DMS153 (cell line): ENCODE results near the gene NTN5.
"Not testable (repeated sequence)": the region's sequence is repeated elsewhere in the genome, so short reads cannot be mapped to it uniquely, and the experiment has no call there.

Experiments used
- DNase-seq: peaks from one replicate; lab custom pipeline; 2025; lab: John Stamatoyannopoulos, UW

NTN5 gene

DNA sequence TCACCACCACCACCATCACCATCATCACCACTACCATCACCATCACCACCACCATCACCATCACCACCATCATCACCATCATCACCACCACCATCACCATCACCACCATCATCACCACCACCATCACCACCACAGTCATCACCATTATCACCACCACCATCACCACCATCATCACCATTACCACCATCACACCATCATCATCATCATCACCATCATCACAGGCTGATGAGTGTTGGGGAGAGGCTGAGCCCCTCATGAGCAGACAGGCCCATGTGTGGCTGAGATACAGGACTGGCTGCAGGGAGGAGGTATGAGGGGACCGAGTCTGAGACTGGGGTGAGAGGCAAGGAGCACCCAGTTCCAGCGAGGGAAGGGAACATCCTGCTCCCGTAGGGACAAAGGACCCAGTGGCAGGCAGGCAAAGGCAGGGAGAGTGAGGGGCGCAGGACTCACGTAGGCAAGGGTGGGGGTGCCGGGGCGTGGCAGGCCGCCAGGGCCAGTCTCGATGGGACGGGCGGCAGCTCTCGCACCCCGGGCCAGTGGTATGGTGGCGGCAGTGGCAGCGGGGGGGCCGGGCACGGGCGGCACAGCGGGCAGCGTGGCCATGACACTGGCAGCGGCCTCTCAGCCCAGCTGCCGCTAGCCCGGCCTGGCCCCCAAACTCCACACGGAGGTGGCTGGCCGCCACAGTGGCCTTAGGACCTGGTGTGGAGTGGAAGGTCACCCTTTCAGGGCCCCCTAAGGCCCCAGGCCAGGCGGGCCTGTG, 2.7 kb downstream of the NTN5 start:
- no peak for DNase-seq

DNA sequence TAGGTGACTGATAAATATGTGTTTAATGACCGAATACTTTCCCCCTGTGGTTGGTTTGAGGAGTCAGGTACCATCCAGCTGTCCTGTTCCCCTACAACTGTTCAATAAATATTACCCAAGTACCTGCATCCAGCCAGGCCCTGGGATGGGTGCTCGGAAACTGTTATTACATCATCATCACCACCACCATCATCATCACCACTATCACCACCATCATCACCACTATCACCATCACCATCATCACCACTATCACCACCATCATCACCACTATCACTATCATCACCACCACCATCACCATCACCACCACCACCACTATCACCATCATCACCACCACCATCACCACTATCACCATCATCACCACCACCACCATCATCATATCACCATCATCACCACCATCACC, 4.1 kb downstream of the NTN5 start:
- DNase-seq: no peak

DNA sequence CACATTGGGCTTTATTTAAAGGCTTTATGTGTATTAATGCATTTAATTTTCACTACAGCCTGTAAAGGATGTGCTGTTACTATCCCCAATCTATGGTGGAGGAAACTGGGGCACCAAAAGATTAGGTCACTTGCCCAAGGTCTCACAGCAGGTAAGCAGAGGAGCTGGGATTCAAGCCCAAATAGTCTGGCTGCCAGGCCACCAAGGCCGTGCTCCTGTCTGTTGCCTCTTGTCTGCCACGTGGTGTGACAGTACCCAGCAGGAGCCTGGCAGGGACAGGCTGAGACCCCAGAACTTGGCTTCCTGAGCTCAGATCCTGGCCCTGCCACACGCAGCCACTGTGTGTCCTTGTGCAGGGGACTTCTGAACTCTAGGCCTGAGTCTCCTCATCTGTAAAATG, 4.5 kb downstream of the NTN5 start:
- DNase-seq: no peak

DNA sequence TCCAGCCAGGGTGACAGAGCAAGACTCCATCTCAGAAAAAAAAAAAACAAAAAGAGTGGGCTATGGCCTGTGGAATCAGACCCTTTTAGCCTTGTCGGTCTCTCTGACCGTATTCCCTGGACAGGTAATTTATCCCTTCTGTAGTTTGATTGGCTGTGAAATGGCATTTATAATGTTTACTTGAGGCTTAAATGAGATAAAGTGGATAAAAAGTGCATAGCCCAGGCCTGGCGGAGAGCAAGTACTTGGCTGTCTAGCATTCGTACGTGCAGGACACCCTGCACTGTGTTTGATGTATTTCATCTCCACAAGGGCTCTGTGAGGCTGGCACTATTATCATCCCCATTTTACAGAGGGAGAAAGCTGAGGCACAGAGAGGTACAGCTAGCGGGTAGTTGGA, 7.0 kb downstream of the NTN5 start:
- DNase-seq: no peak

DNA sequence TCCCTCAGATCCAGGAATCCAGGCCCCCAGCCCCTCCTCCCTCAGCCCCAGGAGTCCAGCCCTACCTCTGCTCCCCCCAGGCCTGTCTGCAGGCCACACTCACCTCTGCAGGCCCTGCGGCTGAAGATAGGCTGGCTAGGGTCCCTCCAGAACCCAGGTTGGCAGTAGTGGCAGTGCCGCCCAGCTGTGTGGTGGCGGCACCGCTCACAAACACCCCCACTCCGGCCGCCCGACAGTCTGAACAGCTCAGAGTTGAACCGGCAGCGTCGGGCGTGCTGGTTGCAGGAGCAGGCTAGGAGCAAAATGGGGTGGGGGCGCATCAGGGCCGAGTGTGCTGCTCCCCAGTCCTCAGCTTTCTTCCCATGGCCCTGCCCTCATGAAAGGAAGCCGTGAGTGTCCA, 8.3 kb downstream of the NTN5 start:
- no peak for DNase-seq

DNA sequence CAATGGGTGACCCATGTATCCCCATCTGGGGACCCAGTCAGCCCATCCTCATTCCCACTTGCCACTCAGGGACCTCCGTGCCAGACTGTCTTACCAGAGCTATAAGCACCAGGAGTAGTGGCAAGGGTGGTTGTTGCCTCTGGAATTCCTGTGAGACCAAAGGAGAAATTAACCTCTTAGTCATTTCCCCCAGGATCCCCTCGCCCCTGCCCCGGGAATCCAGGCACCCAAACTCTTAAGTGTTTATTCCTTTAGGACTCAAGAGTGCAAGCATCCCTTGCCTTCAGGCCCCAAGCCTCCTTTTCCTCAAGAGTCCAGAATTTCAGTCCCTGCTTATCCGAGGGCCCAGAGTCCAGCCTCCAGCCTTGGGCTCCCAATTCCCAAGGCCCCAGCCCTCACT, 9.2 kb downstream of the NTN5 start:
- no peak for DNase-seq

DNA sequence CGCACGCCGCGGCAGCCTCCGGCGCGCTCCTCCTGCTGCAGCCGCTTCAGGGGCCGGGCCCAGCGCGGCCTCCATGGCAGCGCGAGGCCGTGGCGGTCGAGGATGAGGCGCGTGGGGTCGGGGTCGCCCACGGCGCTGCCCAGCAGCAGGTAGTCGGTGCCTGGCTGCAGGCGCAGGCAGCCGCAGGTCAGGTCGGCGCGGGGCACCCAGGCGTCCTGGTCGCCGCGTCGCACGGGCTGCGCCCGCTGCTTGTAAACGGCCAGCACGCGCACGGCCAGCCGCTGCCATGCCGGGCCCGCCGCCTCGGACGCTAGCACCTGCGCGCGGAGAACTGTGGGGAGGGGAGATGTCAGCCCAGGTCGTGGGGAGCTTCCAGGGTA, 11.1 kb downstream of the NTN5 start:
- no peak for DNase-seq

DNA sequence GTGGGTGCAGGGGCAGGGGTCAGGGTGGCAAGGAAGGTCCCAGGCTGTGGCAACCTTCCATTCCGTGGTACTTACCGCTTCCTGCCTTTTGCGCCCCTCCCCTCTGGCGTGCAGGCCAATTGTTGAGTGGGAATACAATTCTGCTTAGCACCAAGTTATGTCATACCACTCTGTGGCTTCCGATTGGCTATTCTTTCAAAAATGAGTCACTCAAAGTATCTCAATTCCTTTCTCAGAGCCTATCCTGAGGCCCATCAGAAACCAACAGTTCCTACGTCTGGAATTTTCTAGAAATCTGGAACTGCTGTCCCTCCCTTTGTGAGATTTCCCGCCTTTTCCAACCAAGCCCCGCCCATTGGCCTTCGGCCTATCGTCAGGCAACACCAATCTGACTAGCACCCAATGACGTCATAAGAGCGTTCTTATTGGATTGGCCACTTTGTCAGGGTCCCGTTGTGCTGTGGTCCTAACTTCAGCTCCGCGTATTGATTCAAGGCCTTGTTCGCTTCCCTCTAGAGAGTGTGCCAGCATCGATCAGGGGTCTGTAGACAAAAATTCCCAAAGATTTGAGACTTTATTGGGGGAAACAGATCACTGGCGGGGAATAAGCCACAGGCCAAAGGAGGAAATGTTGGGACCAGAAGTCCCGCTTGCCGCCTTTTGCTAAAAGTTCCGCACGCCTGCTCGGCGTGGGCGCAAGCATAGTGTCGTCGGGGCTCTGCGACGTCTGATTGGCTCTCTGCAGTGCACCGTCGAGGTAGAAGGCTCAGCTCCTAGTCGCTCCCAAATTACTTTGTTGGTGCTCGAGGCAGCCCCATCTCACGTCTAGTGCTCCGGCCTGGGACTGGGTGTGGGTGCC, 11.7 kb downstream of the NTN5 start:
- DNase-seq: peak; percentile 93

DNA sequence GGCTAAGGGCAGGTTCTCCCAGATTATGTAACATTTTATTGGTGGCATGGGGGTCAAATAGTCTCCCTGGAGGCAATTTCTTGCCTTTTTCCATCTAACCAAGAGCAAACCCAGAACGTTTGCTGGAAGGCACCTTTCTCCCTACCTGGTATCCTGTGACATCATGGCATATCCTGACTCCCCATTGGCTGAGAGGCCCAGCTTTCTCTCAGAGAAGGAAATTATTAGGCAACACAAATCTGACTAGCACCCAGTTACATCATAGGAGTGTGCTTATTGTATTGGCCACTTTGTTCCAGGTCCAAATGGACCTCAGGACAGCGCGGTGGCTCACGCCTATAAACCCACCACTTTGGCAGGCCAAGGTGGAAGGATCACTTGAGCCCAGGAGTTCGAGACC, 13.0 kb downstream of the NTN5 start:
- peak; percentile 57 for DNase-seq

DNA sequence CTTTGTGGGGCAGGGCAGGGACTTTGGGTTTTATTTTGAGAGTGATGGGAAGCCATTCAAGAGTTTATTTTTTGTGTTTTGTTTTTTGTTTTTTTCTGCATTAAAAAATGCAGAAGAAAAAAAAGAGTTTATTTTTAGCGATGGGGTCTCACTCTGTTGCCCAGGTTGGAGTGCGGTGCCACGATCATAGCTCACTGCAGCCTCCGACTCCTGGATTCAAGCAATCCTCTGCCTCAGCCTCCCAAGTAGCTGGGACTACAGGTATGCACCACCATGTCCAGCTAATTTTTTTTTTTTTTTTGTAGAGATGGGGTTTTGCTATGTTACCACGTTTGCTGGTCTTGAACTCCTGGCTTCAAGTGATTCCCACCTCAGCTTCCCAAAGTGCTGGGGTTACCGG, 14.3 kb downstream of the NTN5 start:
- DNase-seq: no peak

DNA sequence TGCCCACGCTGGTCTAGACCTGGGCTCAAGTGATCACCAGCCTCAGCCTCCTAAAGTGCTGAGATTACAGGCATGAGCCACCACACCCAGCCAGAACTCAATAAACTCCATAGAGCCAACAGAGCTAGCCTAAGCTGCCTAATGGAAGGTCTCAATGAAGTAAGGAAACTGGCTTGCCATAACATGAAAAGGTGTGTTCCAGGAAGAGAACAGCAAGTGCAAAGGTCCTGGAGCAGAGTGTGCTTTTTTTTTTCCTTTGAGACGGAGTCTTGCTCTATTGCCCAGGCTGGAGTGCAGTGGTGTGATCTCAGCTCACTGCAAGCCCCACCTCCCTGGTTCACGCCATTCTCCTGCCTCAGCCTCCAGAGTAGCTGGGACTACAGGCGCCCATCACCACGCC, 15.0 kb downstream of the NTN5 start:
- DNase-seq: not testable (repeated sequence)

DNA sequence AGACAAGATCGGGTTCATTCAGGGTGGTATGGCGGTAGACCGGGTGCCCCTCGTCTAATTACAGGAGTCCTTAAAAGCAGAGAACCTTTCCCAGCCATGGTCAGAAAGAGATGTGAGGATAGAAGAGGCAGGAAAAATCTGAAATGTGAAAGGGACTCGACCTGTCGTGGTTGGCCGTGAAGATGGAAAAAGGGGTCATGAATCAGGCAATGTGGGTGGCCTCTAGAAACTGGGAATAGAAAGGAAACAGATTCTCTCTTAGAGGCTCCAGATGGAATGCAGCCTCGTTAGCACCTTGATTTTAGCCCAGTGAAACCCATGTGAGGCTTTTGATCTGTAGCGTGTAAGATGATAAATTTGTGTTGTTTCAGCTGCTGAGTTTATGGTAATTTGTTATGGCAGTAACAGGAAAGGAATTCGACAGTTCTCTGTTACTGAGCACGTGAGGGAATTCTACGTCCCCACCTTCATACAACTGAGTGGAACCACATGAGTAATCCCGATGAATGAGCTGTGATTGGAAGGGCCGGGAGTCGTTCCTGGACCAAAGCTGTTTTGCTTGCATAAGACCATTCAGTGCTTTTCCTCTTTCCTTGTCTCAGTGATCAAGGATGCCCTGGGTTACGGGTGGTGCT, 15.9 kb downstream of the NTN5 start:
- no peak for DNase-seq

DNA sequence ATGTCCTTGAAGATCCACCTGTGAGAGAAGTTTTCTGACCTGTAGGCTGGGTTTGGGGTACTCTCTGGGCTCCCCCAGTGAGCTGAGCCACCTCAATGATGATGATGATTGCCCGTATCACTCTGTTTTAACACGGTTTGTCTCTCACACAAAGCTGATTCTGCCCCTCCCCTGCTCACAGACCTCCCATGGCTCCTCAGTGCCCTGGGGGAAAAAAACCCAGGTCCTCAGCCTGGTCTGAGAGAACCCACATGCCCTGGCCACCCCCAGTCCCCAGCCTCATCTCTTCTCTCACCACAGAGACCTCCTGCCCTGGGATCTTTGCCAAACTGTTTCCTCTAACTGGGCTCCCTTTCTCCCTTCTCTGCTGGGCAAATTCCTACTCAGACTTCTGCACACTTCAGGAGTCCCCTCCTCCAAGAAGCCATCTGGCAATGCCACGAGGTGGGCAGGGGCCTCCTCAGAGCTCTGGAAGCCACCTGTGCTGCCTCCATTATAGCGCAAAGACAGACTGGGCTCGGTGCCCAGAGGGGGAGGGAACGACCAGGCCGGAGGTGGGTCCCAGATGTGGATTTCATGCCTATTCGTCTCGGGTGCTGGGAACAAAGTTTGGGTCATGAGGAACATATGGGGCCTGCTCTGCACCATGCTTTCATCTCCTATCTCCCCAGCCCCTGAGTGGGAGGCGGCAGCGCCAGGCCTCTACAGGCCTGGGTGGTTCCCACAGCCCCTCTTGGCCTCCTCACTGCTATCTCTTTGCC, 18.3 kb downstream of the NTN5 start:
- DNase-seq: no peak

DNA sequence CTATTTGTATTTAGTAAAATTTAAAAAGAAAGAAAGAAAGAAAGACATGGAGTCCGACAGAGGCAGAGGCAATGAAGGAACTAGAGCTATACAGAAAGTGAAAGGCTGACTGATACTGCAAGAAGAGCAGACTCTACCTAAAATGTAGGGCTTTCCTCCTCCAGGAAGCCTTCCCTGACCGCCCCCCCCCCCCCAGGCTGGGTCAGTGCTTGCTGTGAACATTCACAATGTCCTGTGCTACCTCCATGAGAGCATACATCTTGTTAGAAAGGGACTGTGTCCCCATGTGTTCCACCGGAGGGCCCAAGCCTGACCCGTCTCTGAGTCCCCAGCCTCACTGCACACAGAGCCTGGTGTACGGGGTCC, 21.2 kb downstream of the NTN5 start:
- no peak for DNase-seq

DNA sequence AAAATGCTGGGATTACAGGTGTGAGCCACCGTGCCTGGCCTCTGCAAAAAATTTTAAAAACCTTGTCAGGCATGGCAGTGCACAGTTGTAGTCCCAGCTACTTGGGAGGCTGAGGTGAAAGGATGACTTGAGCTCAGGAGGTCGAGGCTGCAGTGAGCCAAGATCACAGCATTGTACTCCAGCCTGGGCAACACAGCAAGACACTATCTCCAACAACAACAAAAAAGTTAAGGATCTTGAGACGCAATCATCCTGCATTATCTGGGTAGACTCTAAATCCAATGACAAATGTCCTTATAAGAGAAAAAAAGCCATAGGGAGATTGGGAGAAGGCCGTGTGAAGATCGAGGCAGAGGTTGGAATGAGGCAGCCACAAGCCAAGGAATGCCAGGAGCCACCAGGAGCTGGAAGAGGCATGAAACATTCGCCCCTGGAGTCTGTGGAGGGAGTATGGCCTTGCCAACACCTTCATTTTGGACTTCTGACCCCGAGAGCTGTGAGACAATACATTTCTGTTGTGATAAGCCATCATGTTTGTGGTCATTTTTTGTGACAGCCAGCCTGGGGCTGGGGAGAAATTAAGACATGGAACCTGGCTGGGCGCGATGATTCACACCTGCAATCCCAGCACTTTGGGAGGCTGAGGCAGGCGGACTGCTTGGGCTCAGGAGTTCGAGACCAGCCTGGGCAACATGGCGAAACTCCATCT, 21.7 kb downstream of the NTN5 start:
- DNase-seq: no peak

DNA sequence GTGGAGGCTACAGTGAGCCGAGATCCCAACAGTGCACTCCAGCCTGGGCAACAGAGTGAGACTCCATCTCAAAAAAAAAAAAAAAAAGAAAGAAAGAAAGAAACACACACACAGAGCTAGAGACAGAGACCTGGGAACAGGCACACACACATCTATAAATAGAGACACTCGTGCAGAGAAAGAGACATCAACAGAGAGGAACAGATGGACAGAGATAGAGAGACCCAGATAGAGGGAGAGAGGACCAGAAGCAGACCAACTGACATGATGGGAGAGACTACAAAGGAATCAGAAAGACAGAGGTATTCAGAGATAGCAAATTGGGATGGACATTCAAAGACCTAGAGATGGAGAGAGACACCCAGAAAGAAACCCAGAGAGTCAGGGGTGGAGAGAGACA, 24.7 kb downstream of the NTN5 start:
- no peak for DNase-seq

DNA sequence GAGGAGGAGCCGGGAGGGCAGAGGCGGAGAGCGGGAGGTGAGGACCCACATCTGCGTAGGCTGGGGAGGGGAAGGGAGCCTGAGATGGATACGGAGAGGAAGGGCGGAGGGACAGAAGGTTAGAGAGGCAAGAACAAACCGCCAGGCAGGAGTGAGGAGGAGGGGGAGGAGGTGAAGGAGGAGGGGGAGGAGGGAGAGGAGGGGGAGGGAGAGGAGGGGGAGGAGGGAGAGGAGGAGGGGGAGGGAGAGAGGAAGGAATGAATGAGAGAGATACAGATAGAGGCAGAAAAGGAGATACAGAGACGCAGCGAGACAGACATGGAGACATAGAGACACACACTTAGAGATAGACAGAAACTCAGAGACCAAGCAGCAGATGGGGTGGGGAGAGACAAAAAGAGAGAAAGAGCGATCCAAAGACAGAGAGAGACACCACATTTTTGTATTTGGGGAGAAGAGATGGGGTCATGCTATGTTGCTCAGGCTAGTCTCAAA, 26.0 kb downstream of the NTN5 start:
- peak; percentile 85 for DNase-seq

DNA sequence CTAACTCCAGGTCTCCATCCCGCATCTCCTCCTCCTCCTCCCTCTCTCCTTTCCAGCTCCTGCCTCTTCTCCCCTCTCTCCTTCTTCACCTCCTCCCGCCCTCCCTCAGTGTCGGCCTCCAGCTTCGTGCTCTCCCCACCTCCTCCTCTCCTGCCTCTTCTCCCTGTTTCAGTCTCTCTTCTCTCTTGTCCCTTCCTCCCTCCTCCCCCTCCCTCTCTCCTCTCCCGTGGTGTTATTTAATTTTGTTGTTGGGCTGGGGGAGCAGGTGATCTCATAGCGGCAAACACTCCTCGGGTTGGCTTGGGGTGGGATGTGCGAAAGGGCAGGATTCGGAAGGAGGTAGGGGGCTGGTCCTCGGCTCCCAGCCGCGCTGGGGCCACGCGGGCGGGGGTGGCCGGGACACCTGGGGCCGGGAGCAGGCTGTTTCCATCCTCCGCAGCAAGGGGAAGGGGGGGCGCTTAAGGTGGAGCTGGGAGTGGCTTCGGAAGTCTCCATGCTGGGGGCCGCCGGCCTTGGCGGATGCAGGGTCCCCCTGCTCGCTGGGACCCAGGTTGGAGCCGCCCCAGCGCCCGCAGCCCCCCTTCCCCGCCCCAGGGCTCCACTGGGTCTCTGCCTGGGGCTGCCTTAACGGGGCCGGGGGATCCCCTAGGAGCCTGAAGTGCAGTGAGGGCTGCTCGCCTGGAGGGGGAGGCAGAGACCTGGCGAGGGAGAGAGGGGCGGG, 26.7 kb downstream of the NTN5 start, which contains the start of gene CA11:
CA11 (minus strand) TSS at position 187 of the 721 bp plus-strand sequence. CDS start 555 bp downstream, outside the sequence.
- DNase-seq: no peak

DNA sequence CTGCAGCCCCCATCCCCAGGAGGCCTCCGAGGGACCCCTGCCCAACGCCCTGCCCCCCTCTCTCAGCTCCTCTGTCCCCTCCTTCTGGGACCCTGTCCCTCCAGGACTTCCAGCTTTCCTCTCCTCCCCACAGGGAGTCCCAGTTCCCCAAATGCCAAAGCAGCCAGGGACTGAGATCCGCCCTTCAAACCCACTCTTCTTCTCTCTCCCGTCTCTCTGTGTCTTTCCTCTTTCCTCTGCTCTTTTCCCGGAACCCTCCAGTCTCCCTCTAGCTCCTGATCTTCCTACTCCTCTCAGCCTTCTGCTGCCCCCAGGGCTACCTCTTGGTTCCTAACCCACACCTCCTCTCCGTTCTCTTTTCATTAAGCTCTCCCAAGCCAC, 27.2 kb downstream of the NTN5 start:
- no peak for DNase-seq

DNA sequence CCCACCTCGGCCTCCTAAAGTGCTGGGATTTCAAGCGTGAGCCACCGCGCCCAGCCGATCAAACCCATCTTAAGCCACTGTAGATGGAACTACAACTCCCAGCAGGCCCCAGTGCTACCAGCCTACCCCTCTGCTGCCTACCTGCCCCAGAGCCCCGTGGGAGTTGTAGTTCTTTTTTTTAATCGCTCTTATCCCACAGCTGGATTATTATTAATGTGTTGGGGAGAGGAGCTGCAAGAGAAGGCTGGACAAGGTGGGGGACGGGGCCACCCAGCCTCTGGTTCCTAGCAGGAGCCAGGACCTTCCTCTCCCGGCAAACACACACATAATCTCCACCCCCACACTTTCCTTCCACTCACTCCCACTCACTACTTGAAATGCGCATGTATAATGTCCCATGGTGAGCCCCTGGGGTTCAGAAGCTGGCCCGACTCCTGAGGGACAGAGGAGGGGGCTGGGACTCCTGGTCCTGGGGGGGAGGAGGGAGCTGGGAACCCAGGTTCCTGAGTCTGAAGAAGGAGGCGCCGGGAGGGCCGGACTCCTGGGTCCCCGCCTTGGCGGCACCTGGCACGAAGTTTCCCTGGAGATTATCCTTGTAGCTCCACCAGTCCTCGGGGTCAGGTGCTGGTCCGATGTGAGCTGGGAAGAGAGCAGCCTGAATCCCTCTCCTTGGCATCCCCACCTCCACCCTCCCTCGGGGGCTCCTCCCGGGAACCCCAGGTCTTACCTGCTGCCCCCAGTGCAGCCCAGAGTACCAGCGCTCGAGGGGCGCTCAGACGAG, 27.8 kb downstream of the NTN5 start:
- DNase-seq: peak; percentile 69
